Left ventricle myocardium inferior (tissue), 1 donor: Measurements from ENCODE around the gene MACROD2. TPM values are rescaled to one million over a fixed set of nuclear protein-coding genes. Genes with fewer than 3 reads are reported as not detected.

Source experiments
- DNase-seq: peaks from one replicate; pipeline ENCODE4 v3.0.0-alpha.2; 2020
- H3K27ac ChIP-seq: fragments of 200-600 bp; replicated peaks from 2 replicates; pipeline ENCODE4 v1.8.0; 2021
- H3K27me3 ChIP-seq: fragments of 200-600 bp; 2 replicates; pipeline ENCODE4 v1.8.0; 2021; ENCODE audit warnings: low read depth
- H3K36me3 ChIP-seq: fragments of 200-600 bp; 2 replicates; pipeline ENCODE4 v1.8.0; 2021
- H3K4me1 ChIP-seq: fragments of 200-600 bp; 2 replicates; pipeline ENCODE4 v1.8.0; 2021
- H3K4me3 ChIP-seq: fragments of 200-600 bp; 2 replicates; pipeline ENCODE4 v1.8.0; 2021; ENCODE audit warnings: mild to moderate bottlenecking, moderate library complexity
- H3K9me3 ChIP-seq: fragments of 200-600 bp; replicated peaks from 2 replicates; pipeline ENCODE4 v1.8.0; 2021
- intact Hi-C: fragments of 100-400 bp; cut with micrococcal nuclease; formaldehyde crosslinking; loops from one replicate; pipeline ENCODE4 v1.11.0; 2022
- total RNA-seq: library from RNA; stranded (reverse); fragmentation: NEBNext Ultra II Directional; extraction: Animal tissue kit (Norgen Biotek cat#: 25700); gene quantifications from one replicate; pipeline ENCODE4 v1.2.1, GENCODE V29; 2021
- TF ChIP-seq, protein P1 (sequence below): fragments of 200-600 bp; IDR thresholded peaks from 2 replicates; pipeline ENCODE4 v1.8.0; 2021; ENCODE audit warnings: antibody characterized with exemption, mild to moderate bottlenecking, borderline replicate concordance
- donor health status: DM: no; HTN: yes; CAD: no; lungs with severe emphysema.

Gene MACROD2
- total RNA-seq, 1 donor from 2014 or later = 3.6 TPM

DNA sequence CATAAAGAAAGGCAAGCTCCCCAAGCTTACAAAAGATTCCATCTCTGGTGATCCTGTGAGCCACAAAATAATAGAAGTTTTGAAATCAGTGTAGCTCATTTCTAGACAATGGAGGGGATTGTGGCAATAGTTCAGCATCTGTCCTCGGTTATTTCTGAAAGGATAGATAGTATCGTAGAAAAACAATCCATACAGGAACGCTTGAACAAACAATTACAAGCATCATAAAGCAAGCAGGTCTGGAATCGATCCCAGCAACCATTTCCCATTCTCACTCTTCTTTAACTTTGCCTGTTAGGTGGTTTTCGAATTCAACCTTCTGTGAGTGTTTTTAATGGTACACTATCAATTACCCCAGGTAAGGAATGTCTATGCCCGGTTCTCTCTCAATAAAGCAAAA lies 1646.8 kb downstream of the MACROD2 start:
- intact Hi-C loops = no loop called here
- Histone ChIP-seq H3K36me3 (no peaks in the 10 kb centered on the region), H3K27me3 (no peaks in the 10 kb centered on the region), H3K4me3 (no peak overlapping the region), H3K9me3 (no peaks in the 10 kb centered on the region), H3K27ac (no peak overlapping the region), H3K4me1 (no peaks in the 10 kb centered on the region)
- no peak for DNase-seq
- TF ChIP-seq, protein P1, sequence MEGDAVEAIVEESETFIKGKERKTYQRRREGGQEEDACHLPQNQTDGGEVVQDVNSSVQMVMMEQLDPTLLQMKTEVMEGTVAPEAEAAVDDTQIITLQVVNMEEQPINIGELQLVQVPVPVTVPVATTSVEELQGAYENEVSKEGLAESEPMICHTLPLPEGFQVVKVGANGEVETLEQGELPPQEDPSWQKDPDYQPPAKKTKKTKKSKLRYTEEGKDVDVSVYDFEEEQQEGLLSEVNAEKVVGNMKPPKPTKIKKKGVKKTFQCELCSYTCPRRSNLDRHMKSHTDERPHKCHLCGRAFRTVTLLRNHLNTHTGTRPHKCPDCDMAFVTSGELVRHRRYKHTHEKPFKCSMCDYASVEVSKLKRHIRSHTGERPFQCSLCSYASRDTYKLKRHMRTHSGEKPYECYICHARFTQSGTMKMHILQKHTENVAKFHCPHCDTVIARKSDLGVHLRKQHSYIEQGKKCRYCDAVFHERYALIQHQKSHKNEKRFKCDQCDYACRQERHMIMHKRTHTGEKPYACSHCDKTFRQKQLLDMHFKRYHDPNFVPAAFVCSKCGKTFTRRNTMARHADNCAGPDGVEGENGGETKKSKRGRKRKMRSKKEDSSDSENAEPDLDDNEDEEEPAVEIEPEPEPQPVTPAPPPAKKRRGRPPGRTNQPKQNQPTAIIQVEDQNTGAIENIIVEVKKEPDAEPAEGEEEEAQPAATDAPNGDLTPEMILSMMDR = no peak

DNA sequence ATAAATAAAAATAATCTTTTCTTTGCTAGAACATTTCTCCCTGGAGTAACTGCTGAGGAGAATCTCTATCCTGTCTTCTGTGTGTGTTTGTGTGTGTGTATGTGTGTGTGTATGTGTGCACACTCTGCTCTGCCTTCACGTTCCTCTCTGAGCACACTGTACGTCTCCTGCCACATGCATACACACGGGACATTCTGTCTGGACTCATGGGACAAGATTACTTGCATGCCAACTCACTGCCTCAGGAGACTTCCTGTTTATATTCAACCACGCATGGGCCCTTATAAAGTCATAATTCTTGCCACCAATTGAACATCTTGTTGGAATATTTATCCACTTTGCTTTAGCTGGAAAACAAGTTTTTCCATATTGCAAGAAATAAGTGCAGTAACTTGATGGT lies 1647.4 kb downstream of the MACROD2 start:
- Histone ChIP-seq H3K4me3 (no peak overlapping the region), H3K4me1 (no peaks in the 10 kb centered on the region), H3K9me3 (no peaks in the 10 kb centered on the region), H3K27me3 (no peaks in the 10 kb centered on the region), H3K36me3 (no peaks in the 10 kb centered on the region), H3K27ac (no peak overlapping the region)
- DNase-seq = no peak
- intact Hi-C loops = no loop called here
- TF ChIP-seq, protein P1 = no peak

DNA sequence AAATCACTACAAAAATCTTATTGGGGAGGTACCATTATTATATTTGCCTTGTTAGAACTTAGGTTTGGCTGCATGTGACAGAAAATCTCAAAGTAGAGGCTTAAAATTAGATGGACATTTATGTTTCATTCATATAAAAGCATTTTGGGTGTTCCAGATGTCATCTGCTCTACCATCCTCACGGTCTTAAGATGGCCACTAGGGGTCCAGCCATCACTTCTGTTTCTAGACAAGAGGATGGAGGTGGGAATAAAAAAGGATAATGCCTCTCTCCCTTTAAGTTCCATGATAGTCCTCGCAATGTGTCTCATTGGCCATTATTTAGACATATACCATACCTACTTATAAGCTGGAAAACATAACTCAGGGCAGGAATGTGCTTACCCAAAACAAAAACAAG lies 1648.4 kb downstream of the MACROD2 start:
- Histone ChIP-seq H3K27ac (no peak overlapping the region), H3K27me3 (no peaks in the 10 kb centered on the region), H3K9me3 (no peaks in the 10 kb centered on the region), H3K4me3 (no peak overlapping the region), H3K36me3 (no peaks in the 10 kb centered on the region), H3K4me1 (no peaks in the 10 kb centered on the region)
- TF ChIP-seq, protein P1 = no peak
- intact Hi-C loops = no loop called here
- no peak for DNase-seq

DNA sequence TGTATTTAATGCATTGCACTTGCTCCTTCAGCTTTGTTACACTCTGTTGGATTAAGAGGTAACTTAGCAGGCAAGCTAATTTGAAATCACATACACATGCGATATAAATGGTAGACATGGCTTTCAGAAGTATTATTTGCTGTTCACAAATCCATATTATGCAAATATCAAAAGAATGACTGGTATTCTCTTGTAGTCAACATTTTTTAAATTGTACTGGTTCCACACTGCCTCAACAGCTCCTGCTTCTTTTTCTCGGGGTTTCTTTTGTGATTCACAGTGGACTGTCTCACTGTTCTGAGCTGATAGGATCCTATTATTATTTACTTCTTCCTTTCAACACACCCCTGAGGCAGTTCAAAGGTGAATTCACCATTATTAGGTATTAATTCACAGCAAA lies 1650.5 kb downstream of the MACROD2 start:
- no peaks in the 10 kb centered on the region for H3K27me3 ChIP-seq
- no peak for DNase-seq
- no peak overlapping the region for H3K27ac ChIP-seq
- H3K4me3 ChIP-seq = no peak overlapping the region
- H3K36me3 ChIP-seq = no peaks in the 10 kb centered on the region
- no peaks in the 10 kb centered on the region for H3K9me3 ChIP-seq
- H3K4me1 ChIP-seq = no peaks in the 10 kb centered on the region
- TF ChIP-seq, protein P1 = no peak
- intact Hi-C loops = no loop called here

DNA sequence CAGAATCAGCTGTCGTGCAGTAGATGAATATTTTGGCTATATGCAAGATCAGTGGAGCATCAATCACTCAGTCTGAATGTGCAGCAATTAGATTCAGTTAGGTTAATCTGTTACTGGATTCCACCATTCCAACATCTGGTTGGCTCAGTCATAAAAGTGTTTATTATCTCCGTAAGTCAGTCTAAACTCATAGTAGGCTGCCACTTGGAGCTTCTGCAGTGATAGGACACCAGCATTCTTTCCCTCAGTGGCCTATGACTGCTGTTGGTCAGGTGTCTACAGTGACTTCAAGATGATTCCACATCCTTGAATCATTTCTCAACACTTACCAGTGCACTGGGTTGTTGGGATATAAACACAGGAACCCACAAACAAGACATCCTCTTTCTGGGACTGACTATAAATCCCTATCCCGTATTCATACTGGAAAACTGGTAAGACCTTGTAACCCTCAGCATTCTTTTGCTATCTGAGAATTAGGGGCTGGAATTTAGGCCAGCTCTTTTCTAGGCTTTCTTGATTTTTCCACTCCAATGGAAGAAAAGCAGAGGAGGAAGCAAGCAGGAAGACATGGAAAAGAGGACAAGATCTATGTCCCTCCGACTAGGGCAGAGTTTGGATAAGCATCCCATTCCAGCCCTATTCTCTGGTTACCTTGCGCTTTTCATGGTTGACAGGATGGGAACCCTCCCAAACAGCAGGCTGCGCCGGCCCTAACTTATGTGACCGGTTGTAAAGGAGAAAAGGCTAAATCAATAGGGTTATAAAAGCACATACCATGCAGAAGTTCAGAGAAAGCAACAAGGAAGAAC lies 1658.3 kb downstream of the MACROD2 start:
- Histone ChIP-seq H3K27ac (no peak overlapping the region), H3K9me3 (no peaks in the 10 kb centered on the region), H3K4me3 (no peak overlapping the region), H3K36me3 (no peaks in the 10 kb centered on the region), H3K4me1 (no peaks in the 10 kb centered on the region), H3K27me3 (no peaks in the 10 kb centered on the region)
- intact Hi-C loops = no loop called here
- DNase-seq = no peak
- TF ChIP-seq, protein P1 = no peak
